PC-3 (cell line): ENCODE measurements around the gene PRDM15.

Source experiments
- CTCF ChIP-seq: fragments of 300-600 bp; sonication (generic); conservative IDR thresholded peaks from 2 replicates; pipeline ENCODE4 v1.5.1; 2017; ENCODE audit warnings: antibody characterized with exemption, low read depth, mild to moderate bottlenecking, low read length
- EZH2 ChIP-seq: fragments of 300-600 bp; sonication (generic); IDR thresholded peaks from one replicate; pipeline ENCODE4 v1.6.1; 2017; ENCODE audit warnings: antibody characterized with exemption, mild to moderate bottlenecking, low read length; ENCODE audit not compliant: unreplicated experiment
- EZH2phosphoT487 ChIP-seq: fragments of 300-600 bp; sonication (generic); IDR thresholded peaks from 2 replicates; pipeline ENCODE4 v1.6.1; 2018; ENCODE audit warnings: mild to moderate bottlenecking, antibody characterized with exemption, low read length, borderline replicate concordance

DNA sequence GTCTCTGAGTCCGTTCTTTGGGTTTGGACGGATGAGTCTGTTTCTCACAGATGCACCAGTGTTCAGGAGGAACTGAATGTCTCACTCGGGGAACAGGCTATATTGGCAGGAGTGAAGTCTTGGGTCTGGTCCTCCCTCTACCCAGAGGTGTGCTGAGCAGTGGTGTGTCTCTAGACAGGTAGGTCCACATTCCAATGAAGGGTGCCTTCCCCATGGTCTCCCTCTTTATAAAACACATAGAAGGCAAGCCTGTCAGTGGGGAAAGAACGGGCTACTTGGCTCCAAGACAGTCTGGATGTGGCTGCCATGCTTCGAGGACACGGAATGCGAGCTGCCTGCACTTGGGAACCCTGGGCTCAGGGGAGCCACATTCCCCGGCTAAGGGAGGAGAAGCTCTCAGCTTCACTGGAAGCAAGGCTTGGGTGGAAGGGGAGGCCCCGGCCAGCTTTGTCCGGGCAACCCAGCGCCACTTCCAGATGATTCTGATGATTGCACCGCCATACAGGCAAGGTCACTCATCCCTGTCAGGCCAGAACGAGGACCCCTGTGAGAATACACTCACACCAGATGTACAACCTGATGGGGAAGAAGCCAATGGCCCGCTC is 82.6 kb downstream of the PRDM15 start:
- TF ChIP-seq CTCF, result no peak
- TF ChIP-seq EZH2, result no peak
- TF ChIP-seq EZH2phosphoT487, result no peak
